Urinary bladder (tissue), 4 donors: Measurements from ENCODE around the gene ZC3H15. TPM values are rescaled to one million over a fixed set of nuclear protein-coding genes. Genes with fewer than 3 reads are reported as not detected.
"Not testable (repeated sequence)": the region's sequence is repeated elsewhere in the genome, so short reads cannot be mapped to it uniquely, and the experiment has no call there.

Experiments
- DNase-seq: peaks from one replicate; pipeline ENCODE4 v3.0.0-alpha.2; 2015; ENCODE audit errors: extremely low spot score
- H3K27ac ChIP-seq: one replicate; pipeline ENCODE4 v1.5.1; 2013; ENCODE audit warnings: low read depth, mild to moderate bottlenecking, moderate library complexity
- H3K36me3 ChIP-seq: one replicate; pipeline ENCODE4 v1.6.1; 2013; ENCODE audit warnings: mild to moderate bottlenecking, moderate library complexity; ENCODE audit not compliant: insufficient read depth
- H3K4me1 ChIP-seq: one replicate; pipeline ENCODE4 v1.6.1; 2013; ENCODE audit warnings: mild to moderate bottlenecking, moderate library complexity; ENCODE audit not compliant: insufficient read depth
- H3K4me3 ChIP-seq: one replicate; pipeline ENCODE4 v1.5.1; 2013; ENCODE audit warnings: low read depth, low read length
- WGBS: extraction: QIAGEN DNeasy Blood & Tissue Kit; methylation state at CpG from one replicate; pipeline ENCODE4 v1.1.7; 2013; 5-methylcytosine and 5-hydroxymethylcytosine counted together
- polyA plus RNA-seq: library from polyadenylated mRNA; stranded (reverse); fragments of 200-250 nt; gene quantifications from one replicate; pipeline ENCODE4 v1.2.3, GENCODE V29; 2013
- total RNA-seq: library from RNA; depleted of rRNA; stranded (reverse); fragments of >200 nt; gene quantifications from one replicate; pipeline ENCODE4 v1.2.3, GENCODE V29; 2014
- donor health status: healthy with polysubstance abuse.
- donor health status: healthy.

Gene ZC3H15
- total and polyA plus RNA-seq, 2 donors: 47.3 to 82.2 TPM

GRCh38 chr2:186515376-186515775 lies 29.3 kb downstream of the ZC3H15 start:
- H3K4me3 ChIP-seq: no peak overlapping the region
- no peak overlapping the region for H3K27ac ChIP-seq
- H3K36me3 ChIP-seq: no peaks in the 10 kb centered on the region
- DNase-seq: no peak
- H3K4me1 ChIP-seq: no peaks in the 10 kb centered on the region
- WGBS: 76% methylated on average over 3 of the region's 3 CpGs

- no peak for DNase-seq
- Histone ChIP-seq H3K27ac (no peak overlapping the region), H3K36me3 (no peaks in the 10 kb centered on the region), H3K4me1 (no peaks in the 10 kb centered on the region), H3K4me3 (no peak overlapping the region)
- 69% methylated on average over 1 of the region's 1 CpG for WGBS
Measured at GRCh38 chr2:186516396-186516795, 30.3 kb downstream of the ZC3H15 start.

- DNase-seq: no peak
- no peaks in the 10 kb centered on the region for H3K36me3 ChIP-seq
- H3K4me1 ChIP-seq: no peaks in the 10 kb centered on the region
- H3K27ac ChIP-seq: no peak overlapping the region
- H3K4me3 ChIP-seq: no peak overlapping the region
Measured at GRCh38 chr2:186517090-186517489, 31.0 kb downstream of the ZC3H15 start.

GRCh38 chr2:186518291-186518690 lies 32.2 kb downstream of the ZC3H15 start:
- no peak for DNase-seq
- Histone ChIP-seq H3K4me1 (no peaks in the 10 kb centered on the region), H3K27ac (no peak overlapping the region), H3K4me3 (no peak overlapping the region), H3K36me3 (no peaks in the 10 kb centered on the region)
- WGBS: 70% methylated on average over 4 of the region's 4 CpGs

- H3K4me3 ChIP-seq: no peak overlapping the region
- H3K36me3 ChIP-seq: no peaks in the 10 kb centered on the region
- DNase-seq: no peak
- no peaks in the 10 kb centered on the region for H3K4me1 ChIP-seq
- 72% methylated on average over 3 of the region's 3 CpGs for WGBS
- no peak overlapping the region for H3K27ac ChIP-seq
Measured at GRCh38 chr2:186518945-186519344, 32.9 kb downstream of the ZC3H15 start.

GRCh38 chr2:186521570-186522153 lies 35.6 kb downstream of the ZC3H15 start:
- not testable (repeated sequence) for H3K4me3 ChIP-seq, H3K36me3 ChIP-seq, H3K4me1 ChIP-seq, H3K27ac ChIP-seq, DNase-seq
- WGBS: 75% methylated on average over 9 of the region's 9 CpGs

- H3K36me3 ChIP-seq: no peaks in the 10 kb centered on the region
- WGBS: 55% methylated on average over 2 of the region's 2 CpGs
- H3K4me1 ChIP-seq: no peaks in the 10 kb centered on the region
- no peak overlapping the region for H3K4me3 ChIP-seq
- no peak overlapping the region for H3K27ac ChIP-seq
- no peak for DNase-seq
Measured at GRCh38 chr2:186522450-186522849, 36.4 kb downstream of the ZC3H15 start.

- DNase-seq: no peak
- Histone ChIP-seq H3K4me3 (no peak overlapping the region), H3K4me1 (no peaks in the 10 kb centered on the region), H3K36me3 (no peaks in the 10 kb centered on the region), H3K27ac (no peak overlapping the region)
- WGBS: 41% methylated on average over 1 of the region's 1 CpG
Measured at GRCh38 chr2:186523791-186524190, 37.7 kb downstream of the ZC3H15 start.

GRCh38 chr2:186526281-186526680 lies 40.2 kb downstream of the ZC3H15 start:
- H3K36me3 ChIP-seq: no peaks in the 10 kb centered on the region
- H3K4me1 ChIP-seq: no peaks in the 10 kb centered on the region
- WGBS: 61% methylated on average over 2 of the region's 2 CpGs
- H3K27ac ChIP-seq: no peak overlapping the region
- no peak for DNase-seq
- no peak overlapping the region for H3K4me3 ChIP-seq

- Histone ChIP-seq H3K4me3 (no peak overlapping the region), H3K27ac (no peak overlapping the region), H3K4me1 (no peaks in the 10 kb centered on the region), H3K36me3 (no peaks in the 10 kb centered on the region)
- WGBS: 94% methylated on average over 3 of the region's 3 CpGs
- no peak for DNase-seq
Measured at GRCh38 chr2:186530314-186530713, 44.3 kb downstream of the ZC3H15 start.

GRCh38 chr2:186531257-186531775 lies 45.3 kb downstream of the ZC3H15 start:
- no peaks in the 10 kb centered on the region for H3K36me3 ChIP-seq
- DNase-seq: no peak
- H3K4me3 ChIP-seq: no peak overlapping the region
- H3K4me1 ChIP-seq: no peaks in the 10 kb centered on the region
- H3K27ac ChIP-seq: no peak overlapping the region

- H3K4me1 ChIP-seq: no peaks in the 10 kb centered on the region
- no peaks in the 10 kb centered on the region for H3K36me3 ChIP-seq
- WGBS: 75% methylated on average over 1 of the region's 1 CpG
- no peak overlapping the region for H3K27ac ChIP-seq
- DNase-seq: no peak
- no peak overlapping the region for H3K4me3 ChIP-seq
Measured at GRCh38 chr2:186532891-186533290, 46.8 kb downstream of the ZC3H15 start.

GRCh38 chr2:186533717-186534116 lies 47.7 kb downstream of the ZC3H15 start:
- Histone ChIP-seq H3K4me1 (no peaks in the 10 kb centered on the region), H3K27ac (no peak overlapping the region), H3K4me3 (no peak overlapping the region), H3K36me3 (no peaks in the 10 kb centered on the region)
- DNase-seq: no peak

- no peak overlapping the region for H3K4me3 ChIP-seq
- H3K4me1 ChIP-seq: no peaks in the 10 kb centered on the region
- no peak for DNase-seq
- H3K27ac ChIP-seq: no peak overlapping the region
- H3K36me3 ChIP-seq: no peaks in the 10 kb centered on the region
- WGBS: 73% methylated on average over 3 of the region's 3 CpGs
Measured at GRCh38 chr2:186534406-186534805, 48.3 kb downstream of the ZC3H15 start.

- no peak for DNase-seq
- Histone ChIP-seq H3K4me1 (no peaks in the 10 kb centered on the region), H3K27ac (no peak overlapping the region), H3K36me3 (no peaks in the 10 kb centered on the region), H3K4me3 (no peak overlapping the region)
- 88% methylated on average over 3 of the region's 3 CpGs for WGBS
Measured at GRCh38 chr2:186535861-186536260, 49.8 kb downstream of the ZC3H15 start.
